PFSK-1 (cell line): ENCODE measurements around the gene ABCC12.

Source experiments
- POLR2AphosphoS5 ChIP-seq: IDR thresholded peaks from 2 replicates; pipeline ENCODE4 v1.6.1; 2012; ENCODE audit warnings: low read depth, mild to moderate bottlenecking, control low read depth, low read length, moderate library complexity
- SIN3A ChIP-seq: IDR thresholded peaks from 2 replicates; pipeline ENCODE4 v1.6.1; 2012; ENCODE audit warnings: mild to moderate bottlenecking, low read length, moderate library complexity, borderline replicate concordance; ENCODE audit not compliant: insufficient read depth
- TF ChIP-seq, protein P1 (sequence below), 2 experiments: IDR thresholded peaks; 2 replicates each; pipeline versions ENCODE4 v1.6.1 to v1.8.0; 2011 to 2012; ENCODE audit warnings: low read depth in 2 of 2, low read length in 2 of 2, control low read depth in 1 of 2, inconsistent platforms in 1 of 2, mild to moderate bottlenecking in 1 of 2, moderate library complexity in 1 of 2; ENCODE audit not compliant: insufficient read depth in 1 of 2

- TF ChIP-seq POLR2AphosphoS5 (no peak), SIN3A (no peak)
- TF ChIP-seq, protein P1, sequence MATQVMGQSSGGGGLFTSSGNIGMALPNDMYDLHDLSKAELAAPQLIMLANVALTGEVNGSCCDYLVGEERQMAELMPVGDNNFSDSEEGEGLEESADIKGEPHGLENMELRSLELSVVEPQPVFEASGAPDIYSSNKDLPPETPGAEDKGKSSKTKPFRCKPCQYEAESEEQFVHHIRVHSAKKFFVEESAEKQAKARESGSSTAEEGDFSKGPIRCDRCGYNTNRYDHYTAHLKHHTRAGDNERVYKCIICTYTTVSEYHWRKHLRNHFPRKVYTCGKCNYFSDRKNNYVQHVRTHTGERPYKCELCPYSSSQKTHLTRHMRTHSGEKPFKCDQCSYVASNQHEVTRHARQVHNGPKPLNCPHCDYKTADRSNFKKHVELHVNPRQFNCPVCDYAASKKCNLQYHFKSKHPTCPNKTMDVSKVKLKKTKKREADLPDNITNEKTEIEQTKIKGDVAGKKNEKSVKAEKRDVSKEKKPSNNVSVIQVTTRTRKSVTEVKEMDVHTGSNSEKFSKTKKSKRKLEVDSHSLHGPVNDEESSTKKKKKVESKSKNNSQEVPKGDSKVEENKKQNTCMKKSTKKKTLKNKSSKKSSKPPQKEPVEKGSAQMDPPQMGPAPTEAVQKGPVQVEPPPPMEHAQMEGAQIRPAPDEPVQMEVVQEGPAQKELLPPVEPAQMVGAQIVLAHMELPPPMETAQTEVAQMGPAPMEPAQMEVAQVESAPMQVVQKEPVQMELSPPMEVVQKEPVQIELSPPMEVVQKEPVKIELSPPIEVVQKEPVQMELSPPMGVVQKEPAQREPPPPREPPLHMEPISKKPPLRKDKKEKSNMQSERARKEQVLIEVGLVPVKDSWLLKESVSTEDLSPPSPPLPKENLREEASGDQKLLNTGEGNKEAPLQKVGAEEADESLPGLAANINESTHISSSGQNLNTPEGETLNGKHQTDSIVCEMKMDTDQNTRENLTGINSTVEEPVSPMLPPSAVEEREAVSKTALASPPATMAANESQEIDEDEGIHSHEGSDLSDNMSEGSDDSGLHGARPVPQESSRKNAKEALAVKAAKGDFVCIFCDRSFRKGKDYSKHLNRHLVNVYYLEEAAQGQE (IDR thresholded peaks at IDR 0.05; ENCODE audit: insufficient read depth in 1 of 2, low read depth in 2 of 2, low read length in 2 of 2): no peak
Observed at GRCh38 chr16:48158296-48158695, 2.5 kb upstream of the ABCC12 start.
